Measurements from ENCODE around the gene TRRAP.

Gene TRRAP

DNA sequence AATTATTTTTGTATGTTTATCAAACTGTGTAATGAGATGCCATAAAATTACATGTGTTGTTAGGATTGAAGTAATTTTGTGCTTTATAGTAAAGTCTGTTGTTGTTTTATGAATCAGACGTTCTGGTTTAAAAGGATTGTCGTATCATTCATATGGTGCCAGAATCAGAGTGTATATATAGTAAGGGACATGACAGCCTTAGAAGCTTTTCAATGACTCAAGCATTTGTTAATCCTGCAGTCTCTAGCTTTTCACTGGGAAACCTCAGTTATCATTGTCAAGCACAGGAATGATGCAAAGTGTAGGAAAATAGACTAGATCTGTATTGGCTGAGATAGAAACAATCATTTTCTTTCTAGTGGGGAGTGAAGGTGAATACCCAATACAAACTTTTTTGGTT, 57.5 kb downstream of the TRRAP start:
- DNase-seq (ENCODE audit: low read depth, low spot score), result no peak
- H3K27ac ChIP-seq, result no peak overlapping the region

GRCh38 chr7:98943336-98943735, 65.0 kb downstream of the TRRAP start:
- H3K27ac ChIP-seq, result no peak overlapping the region
- no peak for DNase-seq (ENCODE audit: low read depth, low spot score)

- no peak overlapping the region for H3K27ac ChIP-seq
- no peak for DNase-seq (ENCODE audit: low read depth, low spot score)
These were observed 66.1 kb downstream of the TRRAP start for GRCh38 chr7:98944386-98944785.

DNA sequence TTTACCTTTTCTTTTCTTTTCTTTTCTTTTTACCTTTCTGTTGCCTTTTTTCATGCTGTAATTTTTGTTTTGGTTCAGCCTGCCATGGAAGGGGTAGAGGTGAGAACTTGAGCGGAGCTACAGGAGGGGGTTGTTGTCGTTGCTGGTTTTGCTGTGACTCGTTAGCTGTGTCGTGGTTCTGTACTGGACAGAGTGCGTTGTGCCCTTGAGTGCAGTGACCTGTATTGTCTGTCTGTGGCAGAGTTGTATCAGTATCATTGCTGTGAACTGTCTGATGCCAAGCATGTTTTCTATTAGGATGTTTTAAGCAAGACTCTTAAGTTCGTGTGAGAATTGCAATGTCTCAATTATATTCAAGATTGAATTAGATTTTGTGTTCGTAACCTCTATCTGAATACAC, 67.5 kb downstream of the TRRAP start:
- DNase-seq (ENCODE audit: low read depth, low spot score), result no peak
- no peak overlapping the region for H3K27ac ChIP-seq

GRCh38 chr7:98946389-98946788, 68.1 kb downstream of the TRRAP start:
- H3K27ac ChIP-seq, result no peak overlapping the region
- no peak for DNase-seq (ENCODE audit: low read depth, low spot score)

- DNase-seq (ENCODE audit: low read depth, low spot score), result no peak
- H3K27ac ChIP-seq, result no peak overlapping the region
These were observed 71.2 kb downstream of the TRRAP start for GRCh38 chr7:98949336-98950044.

- DNase-seq (ENCODE audit: low read depth, low spot score), result no peak
- no peak overlapping the region for H3K27ac ChIP-seq
These were observed 77.7 kb downstream of the TRRAP start for GRCh38 chr7:98955992-98956391.

DNA sequence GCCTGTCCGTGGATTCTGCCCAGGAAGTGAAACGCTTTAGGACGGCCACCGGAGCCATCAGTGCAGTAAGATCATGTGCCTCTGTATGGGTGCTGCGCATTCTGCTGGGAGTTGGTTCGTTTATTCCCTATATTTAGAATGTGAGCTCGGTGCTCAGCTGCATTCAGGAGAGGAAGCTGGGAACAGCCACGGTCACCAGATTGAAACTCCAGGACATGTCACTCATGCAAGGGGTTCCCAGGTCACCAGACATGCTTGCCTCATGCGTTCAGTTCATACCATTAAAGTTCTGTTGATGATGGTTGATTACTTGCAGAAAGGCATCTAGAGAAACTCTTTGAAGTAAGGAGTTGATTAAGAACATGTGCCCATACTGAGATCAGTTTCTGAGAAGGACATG, 78.1 kb downstream of the TRRAP start:
- DNase-seq (ENCODE audit: low read depth, low spot score), result no peak
- no peak overlapping the region for H3K27ac ChIP-seq

DNA sequence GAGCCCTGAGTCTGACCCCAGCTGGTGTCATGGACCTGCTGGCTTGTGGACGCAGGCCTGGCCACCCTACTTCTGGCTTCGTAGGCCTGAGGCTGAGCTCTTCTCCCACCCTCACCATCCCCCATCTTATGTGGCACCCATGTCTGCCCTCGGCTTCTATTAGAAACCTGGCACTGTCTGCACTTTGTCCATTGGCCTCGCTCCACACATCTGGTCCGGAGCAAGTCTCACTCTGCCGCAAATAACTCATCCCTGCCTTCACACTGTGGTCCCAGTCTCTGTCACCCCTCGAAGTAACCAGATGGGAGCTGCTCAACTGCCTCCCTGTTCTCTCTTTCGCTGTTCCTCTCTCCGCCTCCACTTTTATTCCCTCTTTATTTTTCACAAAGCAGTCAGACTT, 78.6 kb downstream of the TRRAP start:
- no peak overlapping the region for H3K27ac ChIP-seq
- no peak for DNase-seq (ENCODE audit: low read depth, low spot score)

GRCh38 chr7:98957766-98958165, 79.4 kb downstream of the TRRAP start:
- no peak for DNase-seq (ENCODE audit: low read depth, low spot score)
- no peak overlapping the region for H3K27ac ChIP-seq

DNA sequence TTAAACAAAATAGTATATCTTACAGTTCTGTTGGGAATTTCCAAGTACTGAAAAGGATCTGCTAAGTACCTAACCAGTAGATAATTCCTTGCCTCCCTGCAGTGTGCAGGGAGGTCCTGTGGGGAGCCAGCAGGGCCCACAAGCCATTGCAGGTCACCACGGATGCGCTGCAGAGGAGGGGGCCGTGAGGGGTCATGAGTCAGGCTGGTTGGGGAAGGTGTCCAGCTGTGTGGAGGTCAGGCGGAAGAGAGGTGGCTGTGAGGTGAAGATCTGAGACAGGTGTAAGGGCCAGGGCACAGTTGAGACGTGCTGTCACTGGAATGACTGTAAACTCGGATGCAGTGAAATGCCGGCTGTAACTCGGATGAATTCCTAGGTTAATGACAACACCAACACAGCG, 80.6 kb downstream of the TRRAP start:
- no peak for DNase-seq (ENCODE audit: low read depth, low spot score)
- no peak overlapping the region for H3K27ac ChIP-seq

DNA sequence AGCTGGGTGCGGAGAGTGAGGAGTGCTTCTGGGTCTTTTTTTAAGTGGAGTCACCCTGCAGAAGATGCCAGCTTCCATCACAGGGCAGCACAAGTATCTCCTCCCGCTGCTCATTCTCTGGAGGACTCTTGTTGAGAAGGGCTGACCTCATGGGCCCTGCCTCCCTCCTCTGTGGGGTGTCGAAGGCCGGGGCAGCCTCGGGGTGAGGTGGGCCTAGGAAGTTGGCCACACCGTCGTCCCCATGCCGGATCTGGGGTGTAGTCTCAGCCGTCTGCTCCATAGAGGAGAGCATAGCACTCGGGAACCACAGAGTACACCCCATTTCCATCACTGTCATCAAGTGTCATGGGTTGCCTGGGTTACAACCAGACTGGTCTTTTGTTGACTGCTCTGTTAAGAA, 85.0 kb downstream of the TRRAP start:
- H3K27ac ChIP-seq, result no peak overlapping the region
- DNase-seq (ENCODE audit: low read depth, low spot score), result no peak

DNA sequence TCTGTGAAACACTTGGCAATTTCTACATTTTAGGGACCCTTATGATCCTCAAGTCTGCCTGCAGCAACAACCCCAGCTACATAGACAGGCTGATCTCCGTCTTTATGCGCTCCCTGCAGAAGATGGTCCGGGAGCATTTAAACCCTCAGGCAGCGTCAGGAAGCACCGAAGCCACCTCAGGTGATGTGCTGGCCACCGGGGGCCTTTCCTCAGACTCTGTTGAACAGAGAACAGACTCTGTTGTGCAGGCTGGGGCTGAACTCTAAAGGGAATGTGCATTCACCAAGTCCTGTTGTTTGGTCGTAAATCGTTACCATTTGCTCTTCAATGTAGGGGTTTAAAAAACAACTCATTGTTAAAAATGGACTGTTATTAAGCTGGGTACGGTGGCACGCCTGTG, 86.3 kb downstream of the TRRAP start:
- DNase-seq (ENCODE audit: low read depth, low spot score), result no peak
- H3K27ac ChIP-seq, result no peak overlapping the region

DNA sequence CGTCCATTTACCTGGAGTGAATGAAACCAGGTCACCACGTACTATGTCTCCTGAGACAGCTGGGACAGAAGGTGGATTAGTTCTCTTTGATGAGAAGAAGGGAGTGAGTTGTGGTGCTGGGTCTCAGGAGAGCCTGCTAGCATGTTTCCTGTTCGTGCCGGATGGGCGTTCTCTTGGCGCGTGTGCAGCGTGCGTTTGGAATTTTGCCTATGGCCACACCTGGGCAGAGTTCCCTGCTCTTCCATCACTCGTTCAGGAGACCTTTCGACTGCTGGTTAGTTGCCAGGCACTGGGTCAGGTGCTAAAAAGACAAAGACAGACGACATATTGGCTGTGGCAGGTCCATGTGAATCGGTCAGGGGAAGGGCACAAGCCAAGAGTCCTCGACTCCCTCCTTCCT, 90.3 kb downstream of the TRRAP start:
- no peak for DNase-seq (ENCODE audit: low read depth, low spot score)
- no peak overlapping the region for H3K27ac ChIP-seq

DNA sequence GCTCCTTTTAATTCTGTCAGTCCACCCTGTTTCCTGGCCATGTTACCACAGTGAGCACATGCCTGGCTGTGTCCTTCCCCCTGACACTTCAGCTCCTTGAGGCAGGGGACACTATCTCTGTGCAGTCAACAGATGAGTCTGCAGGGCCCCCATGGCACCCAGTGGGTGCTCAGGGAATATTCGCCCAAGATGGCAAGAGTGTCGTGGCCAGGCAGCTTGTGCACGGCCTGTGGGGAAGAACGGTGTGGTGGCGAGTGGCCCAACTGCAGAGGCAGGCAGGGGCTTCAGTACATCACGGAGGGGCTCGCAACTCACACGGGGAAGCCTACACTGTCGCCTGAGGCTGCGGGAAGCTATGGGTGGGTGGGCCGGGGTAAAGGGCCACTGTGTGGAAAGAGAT, 91.1 kb downstream of the TRRAP start:
- DNase-seq (ENCODE audit: low read depth, low spot score), result no peak
- H3K27ac ChIP-seq, result no peak overlapping the region

DNA sequence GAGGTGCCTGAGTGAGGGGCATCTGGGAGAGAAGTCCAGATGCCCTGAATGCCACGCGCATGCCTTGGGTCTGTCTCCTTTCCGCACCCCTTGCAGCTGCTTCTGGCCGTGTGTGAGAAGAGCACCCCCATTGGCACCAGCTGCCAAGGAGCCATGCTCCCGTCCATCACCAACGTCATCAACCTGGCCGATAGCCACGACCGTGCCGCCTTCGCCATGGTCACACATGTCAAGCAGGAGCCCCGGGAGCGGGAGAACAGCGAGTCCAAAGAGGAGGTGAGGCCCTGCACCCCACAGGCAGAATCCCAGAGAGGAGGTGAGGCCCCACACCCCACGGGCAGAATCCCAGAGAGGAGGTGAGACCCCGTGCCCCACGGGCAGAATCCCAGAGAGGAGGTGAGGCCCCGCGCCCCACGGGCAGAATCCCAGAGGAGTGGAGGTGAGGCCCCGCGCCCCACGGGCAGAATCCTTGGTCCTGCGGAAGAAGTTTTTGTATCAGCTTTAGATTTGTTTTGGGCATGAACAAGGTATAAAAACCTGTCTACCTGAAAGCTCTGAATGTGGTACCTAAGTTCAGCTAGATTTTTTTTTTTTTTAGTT, 91.8 kb downstream of the TRRAP start:
- DNase-seq (ENCODE audit: low read depth, low spot score), result no peak
- H3K27ac ChIP-seq, result no peak overlapping the region

- no peak for DNase-seq (ENCODE audit: low read depth, low spot score)
- no peak overlapping the region for H3K27ac ChIP-seq
These were observed 92.5 kb downstream of the TRRAP start for GRCh38 chr7:98970805-98971204.

GRCh38 chr7:98974205-98974604, 95.9 kb downstream of the TRRAP start:
- DNase-seq (ENCODE audit: low read depth, low spot score), result no peak
- H3K27ac ChIP-seq, result no peak overlapping the region

DNA sequence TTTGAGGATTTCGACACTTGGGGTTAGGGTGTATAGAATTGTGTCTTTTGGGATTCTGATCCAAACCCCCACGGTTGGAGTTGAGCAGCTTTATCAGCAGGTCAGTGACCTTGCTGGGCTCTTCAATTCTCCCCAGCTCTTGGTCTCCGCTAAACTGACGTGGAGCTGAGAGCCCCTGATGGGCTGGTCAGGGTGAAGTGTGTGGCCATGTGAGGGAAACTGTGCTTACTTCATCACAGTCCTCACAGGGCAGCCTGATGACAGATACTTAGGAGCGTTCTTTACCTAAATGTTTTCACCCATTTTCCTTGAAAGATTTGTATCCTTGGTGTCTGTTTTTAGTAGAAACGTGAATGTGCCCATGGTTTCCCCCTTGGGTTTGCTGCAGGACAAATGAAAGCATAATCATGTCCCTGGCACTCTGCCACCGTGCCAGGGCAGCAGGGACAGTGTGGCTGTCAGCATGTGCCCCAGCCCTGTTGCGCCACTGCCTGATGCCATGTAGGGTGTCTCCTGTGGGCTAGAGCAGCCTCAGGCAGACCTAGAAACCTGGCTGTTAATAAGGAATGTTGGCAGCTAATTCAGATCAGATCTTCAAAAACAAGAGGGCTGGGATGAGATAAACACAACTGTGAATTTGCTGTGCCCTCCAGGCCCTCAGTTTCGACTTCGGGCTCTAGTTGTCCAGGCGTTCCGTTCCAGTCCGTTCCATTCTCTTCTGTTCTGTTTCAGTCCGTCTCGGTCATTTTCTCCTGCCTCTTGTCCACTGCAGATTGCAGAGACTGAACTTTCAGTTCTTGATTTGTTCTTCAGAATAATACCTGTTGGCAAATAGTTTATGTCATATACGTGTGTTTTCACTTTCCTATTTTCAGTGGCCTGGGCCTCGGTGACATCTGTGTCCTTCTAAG, 96.8 kb downstream of the TRRAP start:
- no peak for DNase-seq (ENCODE audit: low read depth, low spot score)
- H3K27ac ChIP-seq, result no peak overlapping the region

- no peak for DNase-seq (ENCODE audit: low read depth, low spot score)
- H3K27ac ChIP-seq, result no peak overlapping the region
These were observed 98.3 kb downstream of the TRRAP start for GRCh38 chr7:98976396-98977185.

DNA sequence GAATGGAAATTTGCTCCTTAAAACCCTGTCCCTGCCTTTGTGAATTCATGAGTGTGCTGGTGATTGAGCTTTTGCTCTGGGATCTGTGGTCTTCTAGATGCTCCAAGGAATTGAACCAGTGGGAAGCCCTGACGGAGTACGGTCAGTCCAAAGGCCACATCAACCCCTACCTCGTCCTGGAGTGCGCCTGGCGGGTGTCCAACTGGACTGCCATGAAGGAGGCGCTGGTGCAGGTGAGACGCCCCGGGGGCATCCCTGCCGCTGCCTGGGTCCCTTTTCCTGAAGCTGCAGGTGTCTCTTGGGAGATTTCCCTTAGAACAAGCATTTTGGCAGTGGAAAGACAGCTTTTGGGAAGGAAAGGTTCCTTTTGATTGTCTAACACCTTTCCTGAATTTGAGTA, 100.3 kb downstream of the TRRAP start:
- no peak for DNase-seq (ENCODE audit: low read depth, low spot score)
- H3K27ac ChIP-seq, result no peak overlapping the region

All from epithelial cell of prostate (primary cell).